Stimulated activated CD4-positive, alpha-beta T cell treated with anti-CD3 and anti-CD28 coated beads, TNF-alpha, amount 100 ng/mL, for 4 hours (primary cell): ENCODE data around the gene KCNH4.
A peak's percentile ranks its signal among the peaks of the same experiment; 100 is the strongest.
"Not testable (repeated sequence)": the region's sequence is repeated elsewhere in the genome, so short reads cannot be mapped to it uniquely, and the experiment has no call there.

Experiments used
- DNase-seq, 3 experiments: peaks; one replicate each; pipeline ENCODE4 v3.0.0-alpha.2; 2020; ENCODE audit warnings: low read depth in 3 of 3

KCNH4 gene

GRCh38 chr17:42180922-42181850 is at the start of gene KCNH4:
Gene KCNH4 (minus strand): TSS chr17:42181142. CDS start chr17:42180945, 197 bp downstream.
- DNase-seq, result peak; percentile 72 to 90 (median 84)

- DNase-seq, result no peak
Measured at GRCh38 chr17:42230225-42230624, 49.3 kb upstream of the KCNH4 start.

GRCh38 chr17:42227849-42228700 is 47.1 kb upstream of the KCNH4 start:
- DNase-seq, result no peak

- DNase-seq, result no peak
Measured at GRCh38 chr17:42225646-42226045, 44.7 kb upstream of the KCNH4 start.

GRCh38 chr17:42224651-42225050 is 43.7 kb upstream of the KCNH4 start:
- no peak for DNase-seq

GRCh38 chr17:42221886-42222745 is 41.2 kb upstream of the KCNH4 start:
- DNase-seq, result peak; percentile 21 to 32 (median 31)

- not testable (repeated sequence) for DNase-seq
Measured at GRCh38 chr17:42219280-42219679, 38.3 kb upstream of the KCNH4 start.

GRCh38 chr17:42214156-42214555 is 33.2 kb upstream of the KCNH4 start:
- DNase-seq, result no peak

GRCh38 chr17:42212382-42212781 is 31.4 kb upstream of the KCNH4 start:
- no peak for DNase-seq

GRCh38 chr17:42211921-42212341 is 31.0 kb upstream of the KCNH4 start:
- not testable (repeated sequence) for DNase-seq

GRCh38 chr17:42210046-42210445 is 29.1 kb upstream of the KCNH4 start:
- no peak for DNase-seq

GRCh38 chr17:42206153-42206612 is 25.2 kb upstream of the KCNH4 start:
- DNase-seq, result not testable (repeated sequence)

- DNase-seq, result no peak
Measured at GRCh38 chr17:42203354-42203753, 22.4 kb upstream of the KCNH4 start.

GRCh38 chr17:42202696-42203095 is 21.8 kb upstream of the KCNH4 start:
- DNase-seq, result no peak

- DNase-seq, result no peak
Measured at GRCh38 chr17:42202159-42202558, 21.2 kb upstream of the KCNH4 start.

GRCh38 chr17:42201458-42201772 is 20.5 kb upstream of the KCNH4 start:
- no peak for DNase-seq

- DNase-seq, result no peak
Measured at GRCh38 chr17:42200706-42201457, 19.9 kb upstream of the KCNH4 start.

GRCh38 chr17:42199416-42200011 is 18.6 kb upstream of the KCNH4 start:
- no peak for DNase-seq

- DNase-seq, result no peak
Measured at GRCh38 chr17:42198897-42199296, 18.0 kb upstream of the KCNH4 start.

- DNase-seq, result no peak
Measured at GRCh38 chr17:42197564-42198156, 16.7 kb upstream of the KCNH4 start.
